ENCODE results near the gene CTTNBP2. TPM values are rescaled to one million over a fixed set of nuclear protein-coding genes. Genes with fewer than 3 reads are reported as not detected.

CTTNBP2 gene
- total RNA-seq, 2 donors from 2014 or later: 1.5 to 1.8 TPM

- no peak overlapping the region for H3K9ac ChIP-seq (ENCODE audit: low read depth in 2 of 2, low read length in 2 of 2)
- H3K27me3 ChIP-seq: no peaks in the 10 kb centered on the region
- TF ChIP-seq, protein P1, sequence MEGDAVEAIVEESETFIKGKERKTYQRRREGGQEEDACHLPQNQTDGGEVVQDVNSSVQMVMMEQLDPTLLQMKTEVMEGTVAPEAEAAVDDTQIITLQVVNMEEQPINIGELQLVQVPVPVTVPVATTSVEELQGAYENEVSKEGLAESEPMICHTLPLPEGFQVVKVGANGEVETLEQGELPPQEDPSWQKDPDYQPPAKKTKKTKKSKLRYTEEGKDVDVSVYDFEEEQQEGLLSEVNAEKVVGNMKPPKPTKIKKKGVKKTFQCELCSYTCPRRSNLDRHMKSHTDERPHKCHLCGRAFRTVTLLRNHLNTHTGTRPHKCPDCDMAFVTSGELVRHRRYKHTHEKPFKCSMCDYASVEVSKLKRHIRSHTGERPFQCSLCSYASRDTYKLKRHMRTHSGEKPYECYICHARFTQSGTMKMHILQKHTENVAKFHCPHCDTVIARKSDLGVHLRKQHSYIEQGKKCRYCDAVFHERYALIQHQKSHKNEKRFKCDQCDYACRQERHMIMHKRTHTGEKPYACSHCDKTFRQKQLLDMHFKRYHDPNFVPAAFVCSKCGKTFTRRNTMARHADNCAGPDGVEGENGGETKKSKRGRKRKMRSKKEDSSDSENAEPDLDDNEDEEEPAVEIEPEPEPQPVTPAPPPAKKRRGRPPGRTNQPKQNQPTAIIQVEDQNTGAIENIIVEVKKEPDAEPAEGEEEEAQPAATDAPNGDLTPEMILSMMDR (IDR thresholded peaks at IDR 0.05): no peak
- H3K27ac ChIP-seq: no peak overlapping the region
- H3K9me3 ChIP-seq: no peaks in the 10 kb centered on the region
- intact Hi-C loops (cut with DNase I): no loop called here
- no peak for DNase-seq
- H3K36me3 ChIP-seq: no peaks in the 10 kb centered on the region
- no peak overlapping the region for H3K4me3 ChIP-seq
- no peaks in the 10 kb centered on the region for H3K4me1 ChIP-seq
Observed at GRCh38 chr7:117806011-117806410, 67.2 kb downstream of the CTTNBP2 start.

- H3K27ac ChIP-seq: no peak overlapping the region
- intact Hi-C loops (cut with DNase I): no loop called here
- DNase-seq: no peak
- no peak overlapping the region for H3K4me3 ChIP-seq
- H3K9ac ChIP-seq (ENCODE audit: low read depth in 2 of 2, low read length in 2 of 2): no peak overlapping the region
- no peaks in the 10 kb centered on the region for H3K27me3 ChIP-seq
- H3K9me3 ChIP-seq: no peaks in the 10 kb centered on the region
- H3K4me1 ChIP-seq: no peaks in the 10 kb centered on the region
- TF ChIP-seq, protein P1 (IDR thresholded peaks at IDR 0.05): no peak
- no peaks in the 10 kb centered on the region for H3K36me3 ChIP-seq
Observed at GRCh38 chr7:117805241-117805640, 68.0 kb downstream of the CTTNBP2 start.

DNA sequence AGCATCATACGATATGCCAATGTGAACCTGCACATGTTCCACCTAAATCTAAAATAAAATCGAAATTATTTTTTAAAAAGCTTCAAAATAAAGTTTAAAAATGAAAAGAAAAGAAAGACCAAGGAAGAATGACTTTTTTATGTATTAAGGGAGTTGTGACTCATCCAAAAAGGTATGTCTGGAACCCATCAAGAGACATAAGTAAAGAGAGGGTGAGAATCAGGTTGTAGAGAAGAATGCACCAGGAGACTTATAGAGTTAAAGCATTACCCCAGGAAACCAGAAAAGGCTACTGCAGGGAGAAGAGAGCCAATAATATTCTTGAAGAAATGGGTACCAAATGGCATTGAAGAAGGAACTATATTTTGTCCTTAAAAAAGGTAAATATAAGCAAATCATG is 69.8 kb downstream of the CTTNBP2 start:
- H3K36me3 ChIP-seq: no peaks in the 10 kb centered on the region
- H3K4me3 ChIP-seq: no peak overlapping the region
- no peaks in the 10 kb centered on the region for H3K9me3 ChIP-seq
- no peak overlapping the region for H3K9ac ChIP-seq (ENCODE audit: low read depth in 2 of 2, low read length in 2 of 2)
- H3K27me3 ChIP-seq: no peaks in the 10 kb centered on the region
- TF ChIP-seq, protein P1 (IDR thresholded peaks at IDR 0.05): no peak
- intact Hi-C loops (cut with DNase I): no loop called here
- no peak overlapping the region for H3K27ac ChIP-seq
- H3K4me1 ChIP-seq: no peaks in the 10 kb centered on the region
- no peak for DNase-seq

DNA sequence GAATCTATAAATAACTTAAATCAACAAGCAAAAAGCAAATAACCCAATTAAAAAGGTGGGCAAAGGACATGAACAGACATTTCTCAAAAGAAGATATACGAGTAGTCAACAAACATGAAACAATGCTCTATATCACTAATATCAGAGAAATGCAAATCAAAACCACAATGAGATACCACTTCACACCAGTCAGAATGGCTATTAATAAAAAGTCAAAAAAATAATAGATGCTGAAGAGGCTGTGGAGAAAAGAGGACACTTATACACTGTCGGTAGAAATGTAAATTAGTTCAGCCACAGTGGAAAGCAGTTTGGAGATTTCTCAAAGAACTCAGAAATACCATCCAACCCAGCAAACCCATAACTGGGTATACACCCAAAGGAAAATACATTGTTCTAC is 70.6 kb downstream of the CTTNBP2 start:
- no peaks in the 10 kb centered on the region for H3K9me3 ChIP-seq
- H3K27ac ChIP-seq: no peak overlapping the region
- no peaks in the 10 kb centered on the region for H3K4me1 ChIP-seq
- TF ChIP-seq, protein P1 (IDR thresholded peaks at IDR 0.05): no peak
- intact Hi-C loops (cut with DNase I): no loop called here
- no peak overlapping the region for H3K9ac ChIP-seq (ENCODE audit: low read depth in 2 of 2, low read length in 2 of 2)
- H3K36me3 ChIP-seq: no peaks in the 10 kb centered on the region
- no peaks in the 10 kb centered on the region for H3K27me3 ChIP-seq
- no peak overlapping the region for H3K4me3 ChIP-seq
- DNase-seq: no peak

GRCh38 chr7:117800841-117801240 is 72.4 kb downstream of the CTTNBP2 start:
- intact Hi-C loops (cut with DNase I): no loop called here
- H3K36me3 ChIP-seq: no peaks in the 10 kb centered on the region

More at GRCh38 chr7:117800841-117801240, 72.4 kb downstream of the CTTNBP2 start:
- TF ChIP-seq, protein P1 (IDR thresholded peaks at IDR 0.05): no peak
- Histone ChIP-seq H3K27me3 (no peaks in the 10 kb centered on the region), H3K9ac (ENCODE audit: low read depth in 2 of 2, low read length in 2 of 2) (no peak overlapping the region), H3K9me3 (no peaks in the 10 kb centered on the region), H3K27ac (no peak overlapping the region), H3K4me3 (no peak overlapping the region), H3K4me1 (no peaks in the 10 kb centered on the region)
- DNase-seq: no peak
